Tibial artery (tissue), 4 donors: ENCODE measurements around the gene RAVER2.

ENCODE experiments used
- DNase-seq, 2 donors: peaks; one replicate each; pipeline ENCODE4 v3.0.0-alpha.2; 2019
- H3K27ac ChIP-seq, 2 donors: fragments of 200-600 bp; sonication (generic) in 1 of 2; 1 replicate in 1 of 2; 2 replicates in 1 of 2; pipeline ENCODE4 v1.5.1; 2018 to 2019; ENCODE audit warnings: mild to moderate bottlenecking in 1 of 2
- H3K27me3 ChIP-seq, 2 donors: fragments of 200-600 bp; sonication (generic) in 1 of 2; one replicate each; pipeline versions ENCODE4 v1.5.1 to v1.6.0; 2016 to 2019
- H3K36me3 ChIP-seq, 3 donors: fragments of 200-600 bp; sonication (generic) in 2 of 3; one replicate each; pipeline ENCODE4 v1.5.1; 2016 to 2019; ENCODE audit warnings: mild to moderate bottlenecking in 2 of 3
- H3K4me1 ChIP-seq, 4 donors: fragments of 200-600 bp; sonication (generic) in 2 of 4; 1 replicate in 3 of 4; 2 replicates in 1 of 4; pipeline ENCODE4 v1.5.1; 2016 to 2019
- H3K4me3 ChIP-seq, 2 donors: fragments of 200-600 bp; sonication (generic) in 1 of 2; 1 replicate in 1 of 2; 2 replicates in 1 of 2; pipeline ENCODE4 v1.5.1; 2018 to 2019; ENCODE audit warnings: mild to moderate bottlenecking in 2 of 2
- H3K9me3 ChIP-seq, 3 donors: fragments of 200-600 bp; sonication (generic) in 1 of 3; one replicate each; pipeline ENCODE4 v1.5.1; 2016 to 2019
- CTCF ChIP-seq, 2 experiments: fragments of 200-600 bp in 1 of 2; fragments of 450-650 bp in 1 of 2; IDR thresholded peaks; one replicate each; pipeline ENCODE4 v1.5.1; 2017 to 2019; ENCODE audit warnings: antibody characterized with exemption in 2 of 2, mild to moderate bottlenecking in 1 of 2, moderate library complexity in 1 of 2
- intact Hi-C: fragments of 100-400 bp; cut with DNase I; formaldehyde crosslinking; loops from one replicate; pipeline ENCODE4 v1.15.0; 2023; ENCODE audit warnings: low total_unique reads

Gene RAVER2

DNA sequence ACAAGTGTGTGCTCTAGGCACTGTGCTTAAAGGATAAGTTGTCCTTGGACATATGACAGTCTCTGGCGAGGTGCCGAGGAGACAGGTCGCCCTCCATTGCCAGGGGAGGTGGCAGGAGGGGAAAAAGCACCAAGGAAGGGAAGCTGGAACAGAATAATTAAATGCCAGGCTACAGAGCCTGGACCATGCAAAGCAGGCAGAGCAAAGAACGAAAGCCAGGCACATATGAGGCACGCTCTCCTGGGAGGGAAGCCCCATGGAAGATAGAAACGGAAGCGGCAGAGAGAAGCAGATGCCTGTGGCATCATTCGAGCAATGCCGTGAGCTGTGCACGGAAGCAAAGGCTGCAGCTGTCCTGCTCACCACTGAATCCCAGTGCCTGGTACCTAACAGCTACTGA is 130.2 kb downstream of the RAVER2 start:
- no peaks in the 10 kb centered on the region for H3K9me3 ChIP-seq
- no peak overlapping the region for H3K27ac ChIP-seq
- DNase-seq = no peak
- H3K4me1 ChIP-seq = no peaks in the 10 kb centered on the region
- no peaks in the 10 kb centered on the region for H3K27me3 ChIP-seq
- no peak overlapping the region for H3K4me3 ChIP-seq
- no peak for TF ChIP-seq CTCF (IDR thresholded peaks at IDR 0.05)
- intact Hi-C loops = no loop called here
- peaks cover 59 to 71% (median 64%) of the 10 kb centered on the region in 3 donors for H3K36me3 ChIP-seq

GRCh38 chr1:64875606-64876005 is 130.7 kb downstream of the RAVER2 start:
- DNase-seq = no peak
- H3K4me3 ChIP-seq = no peak overlapping the region
- H3K27me3 ChIP-seq = no peaks in the 10 kb centered on the region
- H3K9me3 ChIP-seq = no peaks in the 10 kb centered on the region
- peaks cover 59 to 68% (median 59%) of the 10 kb centered on the region in 3 donors for H3K36me3 ChIP-seq
- intact Hi-C loops = no loop called here
- no peak for TF ChIP-seq CTCF (IDR thresholded peaks at IDR 0.05)
- no peak overlapping the region for H3K27ac ChIP-seq
- H3K4me1 ChIP-seq = no peaks in the 10 kb centered on the region

- H3K36me3 ChIP-seq = peaks cover 47 to 61% (median 57%) of the 10 kb centered on the region in 3 donors
- no peak overlapping the region for H3K4me3 ChIP-seq
- no peak for TF ChIP-seq CTCF (IDR thresholded peaks at IDR 0.05)
- H3K27ac ChIP-seq = no peak overlapping the region
- no peaks in the 10 kb centered on the region for H3K27me3 ChIP-seq
- intact Hi-C loops = no loop called here
- no peaks in the 10 kb centered on the region for H3K9me3 ChIP-seq
- H3K4me1 ChIP-seq = no peaks in the 10 kb centered on the region
- DNase-seq = no peak
These were observed 132.3 kb downstream of the RAVER2 start for GRCh38 chr1:64877151-64877550.

DNA sequence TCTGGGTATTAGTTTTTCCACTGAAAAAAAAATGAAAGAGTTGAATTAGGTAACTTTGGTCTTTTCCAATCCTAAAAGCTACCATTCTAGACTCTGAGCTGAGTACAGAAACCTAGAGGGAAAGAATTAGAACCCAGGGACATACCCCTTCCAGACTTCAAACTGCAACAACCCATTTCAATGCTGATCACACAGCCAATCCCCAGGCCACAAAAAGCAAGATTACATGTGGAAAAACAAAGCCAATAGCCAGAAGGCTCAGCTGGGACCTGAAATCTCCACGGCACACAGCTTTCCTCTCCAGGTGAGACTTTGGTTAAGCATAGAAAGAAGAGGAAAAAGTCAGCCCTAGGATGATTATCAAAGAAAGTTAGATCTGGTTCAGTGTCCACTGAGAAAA is 132.7 kb downstream of the RAVER2 start:
- no peak overlapping the region for H3K4me3 ChIP-seq
- intact Hi-C loops = no loop called here
- peaks cover 43 to 62% (median 57%) of the 10 kb centered on the region in 3 donors for H3K36me3 ChIP-seq
- TF ChIP-seq CTCF (IDR thresholded peaks at IDR 0.05) = no peak
- H3K4me1 ChIP-seq = no peaks in the 10 kb centered on the region
- no peaks in the 10 kb centered on the region for H3K27me3 ChIP-seq
- H3K27ac ChIP-seq = no peak overlapping the region
- DNase-seq = no peak
- no peaks in the 10 kb centered on the region for H3K9me3 ChIP-seq

- no peaks in the 10 kb centered on the region for H3K4me1 ChIP-seq
- peaks cover 43 to 63% (median 57%) of the 10 kb centered on the region in 3 donors for H3K36me3 ChIP-seq
- no peak for TF ChIP-seq CTCF (IDR thresholded peaks at IDR 0.05)
- intact Hi-C loops = no loop called here
- no peak overlapping the region for H3K4me3 ChIP-seq
- H3K9me3 ChIP-seq = no peaks in the 10 kb centered on the region
- no peak overlapping the region for H3K27ac ChIP-seq
- H3K27me3 ChIP-seq = no peaks in the 10 kb centered on the region
- DNase-seq = no peak
These were observed 133.2 kb downstream of the RAVER2 start for GRCh38 chr1:64878090-64878489.
